HG02840 (cell line): ENCODE results near the gene POLA2.

Experiments used
- ATAC-seq: cut with Tn5 transposase; IDR thresholded peaks from one replicate; pipeline ENCODE4 v1.9.1; 2021; ENCODE audit warnings: mild to moderate bottlenecking, moderate library complexity, moderate number of reproducible peaks; ENCODE audit not compliant: unreplicated experiment, low FRiP score

The POLA2 gene

DNA sequence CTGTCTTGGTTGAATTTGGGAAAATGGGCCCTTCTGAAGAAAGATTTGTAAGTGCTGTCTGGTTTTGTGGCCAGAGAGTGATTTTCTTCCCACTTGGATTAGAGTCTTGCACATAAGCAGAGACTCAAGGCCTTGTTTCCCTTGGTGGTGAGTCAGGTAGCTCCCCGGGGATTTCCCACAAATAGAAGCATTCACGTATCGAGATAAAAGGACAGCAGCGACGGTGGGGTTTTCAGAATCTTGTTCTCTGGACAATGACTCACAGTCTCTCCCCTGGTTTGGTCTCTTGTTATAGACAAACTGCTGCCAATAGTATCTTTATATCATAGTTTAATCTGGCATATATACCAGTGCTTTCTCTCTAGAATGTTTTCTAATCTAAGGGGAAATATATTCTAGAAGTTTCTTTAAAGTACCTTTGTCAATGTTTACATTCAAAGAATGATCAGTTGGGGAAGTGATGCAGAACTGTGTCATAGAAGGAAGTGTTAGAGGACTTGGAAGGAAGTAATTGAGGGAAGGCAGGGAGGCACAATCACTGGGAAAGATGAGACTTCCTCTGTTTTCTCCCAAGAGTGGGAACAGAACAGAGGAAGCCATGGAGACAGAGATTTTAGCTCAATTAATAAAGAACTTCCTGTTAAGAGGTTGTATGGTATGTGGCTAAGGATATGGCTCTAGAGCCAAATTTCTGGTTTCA lies 18.1 kb downstream of the POLA2 start:
- no peak for ATAC-seq

- ATAC-seq, result no peak
Measured at GRCh38 chr11:65280646-65281045, 18.9 kb downstream of the POLA2 start.

DNA sequence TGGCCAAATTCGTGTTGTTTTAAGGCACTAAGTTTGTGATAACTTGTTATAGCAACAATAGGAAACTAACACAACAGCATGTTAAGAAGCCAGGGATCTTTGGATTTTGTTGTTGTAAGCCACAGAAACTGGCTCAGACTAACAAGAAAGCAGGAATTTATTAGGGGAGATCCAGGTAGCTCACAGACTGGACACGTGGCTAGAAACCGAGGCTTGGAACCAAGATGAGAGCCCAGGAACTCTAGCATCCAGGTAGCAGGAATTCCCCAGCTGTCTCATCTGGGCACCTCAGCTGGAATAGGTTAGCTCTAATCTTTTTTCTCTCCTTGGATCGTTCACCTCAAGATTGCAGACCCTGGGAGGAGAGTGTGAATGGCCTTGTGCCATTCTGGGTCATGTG lies 24.9 kb downstream of the POLA2 start:
- ATAC-seq, result no peak

DNA sequence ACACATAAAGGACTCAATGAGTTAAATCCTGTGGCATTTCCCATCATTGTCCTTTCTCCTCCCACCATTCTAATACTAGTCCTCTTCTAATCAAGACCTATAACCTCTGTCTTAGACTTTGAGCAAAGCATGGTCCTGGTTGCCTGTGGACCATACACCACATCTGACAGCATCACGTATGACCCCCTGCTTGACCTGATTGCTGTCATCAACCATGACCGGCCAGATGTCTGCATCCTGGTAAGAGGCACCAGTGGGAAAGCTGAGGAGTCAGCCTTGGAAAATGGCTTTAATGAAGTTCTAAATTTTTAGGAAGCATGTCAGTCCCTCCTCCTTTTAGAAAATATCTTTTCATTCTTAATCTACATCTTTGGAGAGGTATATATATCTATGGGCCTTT lies 25.8 kb downstream of the POLA2 start:
- ATAC-seq, result no peak

- ATAC-seq, result no peak
Measured at GRCh38 chr11:65288706-65289536, 27.2 kb downstream of the POLA2 start.

GRCh38 chr11:65290448-65291165 lies 28.8 kb downstream of the POLA2 start:
- ATAC-seq, result no peak

GRCh38 chr11:65291613-65292012 lies 29.9 kb downstream of the POLA2 start:
- ATAC-seq, result no peak

GRCh38 chr11:65292890-65293289 lies 31.1 kb downstream of the POLA2 start:
- no peak for ATAC-seq

DNA sequence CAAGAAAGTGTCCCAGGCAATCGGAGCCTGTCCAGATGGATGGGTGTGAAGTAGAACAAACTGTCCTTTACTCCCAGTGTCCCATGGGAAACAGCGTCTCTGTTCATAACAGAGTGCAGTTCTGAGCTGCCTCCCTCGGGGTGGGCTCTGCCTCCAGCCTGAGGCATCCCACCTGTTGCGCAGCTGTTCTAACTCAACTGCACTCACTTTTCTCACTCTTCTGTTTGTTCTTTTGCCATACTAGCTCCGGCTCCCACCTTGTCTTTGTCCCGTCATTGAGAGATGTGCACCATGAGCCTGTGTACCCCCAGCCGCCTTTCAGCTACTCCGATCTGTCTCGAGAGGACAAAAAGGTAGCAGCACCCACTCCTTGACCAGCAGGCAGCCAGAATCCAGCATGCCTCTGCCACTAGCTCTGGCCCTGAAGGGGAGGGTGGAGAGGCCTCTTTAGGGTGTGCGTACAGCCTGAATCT lies 32.2 kb downstream of the POLA2 start:
- ATAC-seq, result no peak

GRCh38 chr11:65295001-65295400 lies 33.2 kb downstream of the POLA2 start:
- ATAC-seq, result no peak

DNA sequence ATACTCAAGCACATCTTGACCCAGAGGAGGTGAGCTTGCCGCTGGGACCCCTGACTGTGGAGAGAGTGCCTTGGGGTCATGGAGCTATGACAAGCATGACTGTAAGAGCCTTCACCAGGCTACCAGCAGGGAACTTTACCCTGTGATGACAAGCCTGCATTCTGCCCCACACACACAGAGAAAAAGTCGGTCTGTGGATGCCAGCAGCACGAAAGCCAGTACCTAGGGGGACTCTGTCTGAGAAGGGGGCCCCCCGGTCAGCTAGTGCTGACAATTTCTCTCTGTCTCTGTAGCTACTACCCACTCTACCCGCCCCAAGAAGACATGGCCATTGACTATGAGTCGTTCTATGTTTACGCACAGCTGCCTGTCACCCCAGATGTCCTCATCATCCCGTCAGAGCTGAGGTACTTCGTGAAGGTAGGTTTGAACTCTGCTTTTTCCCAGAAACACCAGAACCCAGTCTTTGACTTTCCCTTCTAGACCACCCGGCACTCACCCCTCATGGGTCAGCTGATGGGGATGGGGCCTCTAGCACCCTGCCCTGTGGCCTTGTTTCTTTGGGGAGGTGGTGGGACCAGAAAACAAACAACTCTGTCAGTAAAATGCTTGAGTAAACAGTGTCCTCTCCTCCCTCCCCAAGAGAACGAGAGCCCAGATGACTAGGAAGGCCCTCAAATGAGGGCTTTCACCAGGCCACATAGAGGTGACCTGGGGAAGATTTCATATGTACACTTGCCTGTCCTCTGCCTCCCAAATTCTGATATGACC lies 34.0 kb downstream of the POLA2 start:
- ATAC-seq, result no peak

GRCh38 chr11:65297026-65297672 lies 35.4 kb downstream of the POLA2 start:
- ATAC-seq, result no peak

- no peak for ATAC-seq
Measured at GRCh38 chr11:65298131-65298535, 36.4 kb downstream of the POLA2 start.

GRCh38 chr11:65298655-65299179 lies 37.0 kb downstream of the POLA2 start:
- ATAC-seq, result no peak

- no peak for ATAC-seq
Measured at GRCh38 chr11:65300621-65301275, 39.0 kb downstream of the POLA2 start.

- no peak for ATAC-seq
Measured at GRCh38 chr11:65301491-65302329, 39.9 kb downstream of the POLA2 start.

GRCh38 chr11:65303555-65303954 lies 41.8 kb downstream of the POLA2 start:
- no peak for ATAC-seq

DNA sequence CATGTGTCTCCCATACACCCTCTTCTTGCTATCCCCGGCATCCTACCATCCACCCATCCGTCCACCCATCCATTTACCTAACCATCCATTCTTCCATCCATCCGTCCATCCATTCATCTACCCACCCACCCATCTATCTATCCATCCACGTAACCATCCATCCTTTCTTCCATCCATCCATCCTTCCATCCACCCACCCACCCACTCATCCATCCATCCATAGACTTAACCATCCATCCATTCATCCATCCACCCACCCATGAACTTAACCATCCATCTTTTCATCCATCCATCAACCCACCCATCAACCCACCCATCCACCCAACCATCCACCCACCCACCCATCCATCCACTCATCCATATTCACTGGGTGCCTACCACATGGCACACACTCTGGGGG lies 42.3 kb downstream of the POLA2 start:
- ATAC-seq, result no peak
